Panc1 (cell line): ENCODE results near the gene LDHA. TPM values are rescaled to one million over a fixed set of nuclear protein-coding genes. Genes with fewer than 3 reads are reported as not detected.

Source experiments
- ATAC-seq: fragments of 200-7000 bp; cut with Tn5 transposase; 2 replicates; pipeline ENCODE4 v1.9.1; 2020; ENCODE audit warnings: mild to moderate bottlenecking, moderate library complexity
- BruUV-seq: library from RNA; stranded (reverse); fragments of 400-500 nt; replicated peaks from 2 replicates; lab custom pipeline; 2021; lab: Mats Ljungman, UMichigan
- CTCF ChIA-PET: fragments of 300-600 bp; sonication (Branson Sonifier 250); formaldehyde crosslinking; loops from one replicate; lab custom pipeline; 2022; ENCODE audit warnings: antibody characterized with exemption; lab: Charles Lee
- POLR2A ChIA-PET: fragments of 300-600 bp; sonication (Branson Sonifier 250); formaldehyde crosslinking; loops from one replicate; lab custom pipeline; 2022; ENCODE audit warnings: antibody characterized with exemption; lab: Charles Lee
- DNase-seq: peaks from one replicate; pipeline ENCODE4 v3.0.0-alpha.2; 2010; ENCODE audit warnings: low read depth, low spot score
- H3K27ac ChIP-seq: 2 replicates; pipeline ENCODE4 v1.5.1; 2011; ENCODE audit warnings: mild to moderate bottlenecking, low read length, inconsistent platforms
- H3K27me3 ChIP-seq: fragments of 200-500 bp; sonication (Bioruptor generic); 2 replicates; pipeline ENCODE4 v1.6.0; 2014; ENCODE audit warnings: low read length, inconsistent platforms; ENCODE audit not compliant: control insufficient read depth, insufficient read depth
- H3K36me3 ChIP-seq: fragments of 200-500 bp; sonication (Bioruptor generic); 2 replicates; pipeline ENCODE4 v1.5.1; 2014; ENCODE audit warnings: inconsistent platforms, mild to moderate bottlenecking, low read length, moderate library complexity; ENCODE audit not compliant: control insufficient read depth, insufficient read depth
- H3K4me1 ChIP-seq: 2 replicates; pipeline ENCODE4 v1.5.1; 2011; ENCODE audit warnings: inconsistent platforms, mild to moderate bottlenecking, low read length, moderate library complexity; ENCODE audit not compliant: control insufficient read depth, insufficient read depth
- H3K4me3 ChIP-seq, 2 experiments: 2 replicates each; pipeline ENCODE4 v1.5.1; 2011 to 2012; ENCODE audit warnings: low read depth in 2 of 2, low read length in 2 of 2, mild to moderate bottlenecking in 2 of 2, inconsistent platforms in 1 of 2, moderate library complexity in 1 of 2
- H3K9me3 ChIP-seq: fragments of 200-500 bp; sonication (Bioruptor generic); 2 replicates; pipeline ENCODE4 v1.5.1; 2014; ENCODE audit warnings: low read depth, mild to moderate bottlenecking, inconsistent platforms, low read length, moderate library complexity; ENCODE audit not compliant: control insufficient read depth, insufficient read depth
- POLR2AphosphoS5 ChIP-seq: IDR thresholded peaks from 2 replicates; pipeline ENCODE4 v1.6.1; 2012; ENCODE audit warnings: mild to moderate bottlenecking, low read depth, low read length, moderate library complexity
- SIN3A ChIP-seq: IDR thresholded peaks from 2 replicates; pipeline ENCODE4 v1.6.1; 2012; ENCODE audit warnings: low read depth, mild to moderate bottlenecking, low read length, moderate library complexity, borderline replicate concordance; ENCODE audit not compliant: insufficient read depth
- TCF7L2 ChIP-seq: IDR thresholded peaks from 2 replicates; pipeline ENCODE4 v1.6.1; 2011; ENCODE audit warnings: mild to moderate bottlenecking, low read depth, low read length, inconsistent platforms
- in situ Hi-C: cut with HindIII; loops from 2 replicates; pipeline ENCODE4 v1.10.0; 2016; ENCODE audit warnings: low sequenced_read_pairs, low pct_unique_long_range_greater_than_20kb
- intact Hi-C: fragments of 100-400 bp; cut with micrococcal nuclease; formaldehyde crosslinking; loops from one replicate; pipeline ENCODE4 v1.10.0; 2022; ENCODE audit not compliant: unreplicated experiment
- total RNA-seq: library from RNA; stranded (reverse); gene quantifications from one replicate; pipeline ENCODE4 v1.2.1, GENCODE V29; 2021; ENCODE audit not compliant: unreplicated experiment
- TF ChIP-seq, protein P1 (sequence below), 2 experiments: IDR thresholded peaks; 2 replicates each; pipeline ENCODE4 v1.6.1; 2011 to 2012; ENCODE audit warnings: low read depth in 2 of 2, control low read depth in 1 of 2, low read length in 1 of 2, mild to moderate bottlenecking in 1 of 2, moderate library complexity in 1 of 2; ENCODE audit not compliant: insufficient read depth in 1 of 2
- TF ChIP-seq, protein P2 (sequence below): fragments of 450-650 bp; IDR thresholded peaks from 2 replicates; pipeline ENCODE4 v1.5.1; 2017; ENCODE audit warnings: mild to moderate bottlenecking

LDHA gene
- total RNA-seq, 1 experiment from 2014 or later = 894 TPM

DNA sequence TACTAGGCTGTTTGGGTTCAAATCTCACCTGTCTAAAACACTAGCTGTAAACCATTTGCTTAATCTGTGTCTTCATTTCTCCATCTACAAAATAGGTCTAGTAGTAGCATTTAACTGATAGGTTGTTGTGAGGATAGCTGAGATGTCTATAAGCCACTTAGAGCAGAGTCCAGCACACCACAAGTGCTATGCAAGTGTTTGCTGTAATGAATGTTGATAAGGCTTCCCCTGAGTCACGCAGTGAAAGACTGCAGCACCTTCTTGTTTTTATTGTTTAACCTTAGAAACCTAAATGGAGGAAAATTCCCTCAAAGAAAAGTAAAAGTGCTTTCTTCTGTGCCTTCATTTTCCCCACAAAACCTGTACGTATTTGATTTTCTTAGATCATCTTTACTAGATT, 23.1 kb upstream of the LDHA start:
- CTCF ChIA-PET = no interaction called here
- Histone ChIP-seq H3K27me3 (no peaks in the 10 kb centered on the region), H3K9me3 (no peaks in the 10 kb centered on the region), H3K27ac (no peak overlapping the region), H3K4me1 (no peaks in the 10 kb centered on the region), H3K36me3 (peaks cover 5% of the 10 kb centered on the region; the same call in 1 of the 2 replicates), H3K4me3 (no peak overlapping the region)
- no peak for ATAC-seq
- no TSS peak for BruUV-seq
- intact Hi-C loops = no loop called here
- in situ Hi-C loops = no loop called here
- TF ChIP-seq, protein P1, sequence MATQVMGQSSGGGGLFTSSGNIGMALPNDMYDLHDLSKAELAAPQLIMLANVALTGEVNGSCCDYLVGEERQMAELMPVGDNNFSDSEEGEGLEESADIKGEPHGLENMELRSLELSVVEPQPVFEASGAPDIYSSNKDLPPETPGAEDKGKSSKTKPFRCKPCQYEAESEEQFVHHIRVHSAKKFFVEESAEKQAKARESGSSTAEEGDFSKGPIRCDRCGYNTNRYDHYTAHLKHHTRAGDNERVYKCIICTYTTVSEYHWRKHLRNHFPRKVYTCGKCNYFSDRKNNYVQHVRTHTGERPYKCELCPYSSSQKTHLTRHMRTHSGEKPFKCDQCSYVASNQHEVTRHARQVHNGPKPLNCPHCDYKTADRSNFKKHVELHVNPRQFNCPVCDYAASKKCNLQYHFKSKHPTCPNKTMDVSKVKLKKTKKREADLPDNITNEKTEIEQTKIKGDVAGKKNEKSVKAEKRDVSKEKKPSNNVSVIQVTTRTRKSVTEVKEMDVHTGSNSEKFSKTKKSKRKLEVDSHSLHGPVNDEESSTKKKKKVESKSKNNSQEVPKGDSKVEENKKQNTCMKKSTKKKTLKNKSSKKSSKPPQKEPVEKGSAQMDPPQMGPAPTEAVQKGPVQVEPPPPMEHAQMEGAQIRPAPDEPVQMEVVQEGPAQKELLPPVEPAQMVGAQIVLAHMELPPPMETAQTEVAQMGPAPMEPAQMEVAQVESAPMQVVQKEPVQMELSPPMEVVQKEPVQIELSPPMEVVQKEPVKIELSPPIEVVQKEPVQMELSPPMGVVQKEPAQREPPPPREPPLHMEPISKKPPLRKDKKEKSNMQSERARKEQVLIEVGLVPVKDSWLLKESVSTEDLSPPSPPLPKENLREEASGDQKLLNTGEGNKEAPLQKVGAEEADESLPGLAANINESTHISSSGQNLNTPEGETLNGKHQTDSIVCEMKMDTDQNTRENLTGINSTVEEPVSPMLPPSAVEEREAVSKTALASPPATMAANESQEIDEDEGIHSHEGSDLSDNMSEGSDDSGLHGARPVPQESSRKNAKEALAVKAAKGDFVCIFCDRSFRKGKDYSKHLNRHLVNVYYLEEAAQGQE (IDR thresholded peaks at IDR 0.05; ENCODE audit: insufficient read depth in 1 of 2, low read depth in 2 of 2, low read length in 1 of 2) = no peak
- TF ChIP-seq, protein P2, sequence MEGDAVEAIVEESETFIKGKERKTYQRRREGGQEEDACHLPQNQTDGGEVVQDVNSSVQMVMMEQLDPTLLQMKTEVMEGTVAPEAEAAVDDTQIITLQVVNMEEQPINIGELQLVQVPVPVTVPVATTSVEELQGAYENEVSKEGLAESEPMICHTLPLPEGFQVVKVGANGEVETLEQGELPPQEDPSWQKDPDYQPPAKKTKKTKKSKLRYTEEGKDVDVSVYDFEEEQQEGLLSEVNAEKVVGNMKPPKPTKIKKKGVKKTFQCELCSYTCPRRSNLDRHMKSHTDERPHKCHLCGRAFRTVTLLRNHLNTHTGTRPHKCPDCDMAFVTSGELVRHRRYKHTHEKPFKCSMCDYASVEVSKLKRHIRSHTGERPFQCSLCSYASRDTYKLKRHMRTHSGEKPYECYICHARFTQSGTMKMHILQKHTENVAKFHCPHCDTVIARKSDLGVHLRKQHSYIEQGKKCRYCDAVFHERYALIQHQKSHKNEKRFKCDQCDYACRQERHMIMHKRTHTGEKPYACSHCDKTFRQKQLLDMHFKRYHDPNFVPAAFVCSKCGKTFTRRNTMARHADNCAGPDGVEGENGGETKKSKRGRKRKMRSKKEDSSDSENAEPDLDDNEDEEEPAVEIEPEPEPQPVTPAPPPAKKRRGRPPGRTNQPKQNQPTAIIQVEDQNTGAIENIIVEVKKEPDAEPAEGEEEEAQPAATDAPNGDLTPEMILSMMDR = no peak
- no peak for TF ChIP-seq POLR2AphosphoS5
- no peak for TF ChIP-seq TCF7L2
- TF ChIP-seq SIN3A = no peak
- POLR2A ChIA-PET = no interaction called here
- DNase-seq = no peak

DNA sequence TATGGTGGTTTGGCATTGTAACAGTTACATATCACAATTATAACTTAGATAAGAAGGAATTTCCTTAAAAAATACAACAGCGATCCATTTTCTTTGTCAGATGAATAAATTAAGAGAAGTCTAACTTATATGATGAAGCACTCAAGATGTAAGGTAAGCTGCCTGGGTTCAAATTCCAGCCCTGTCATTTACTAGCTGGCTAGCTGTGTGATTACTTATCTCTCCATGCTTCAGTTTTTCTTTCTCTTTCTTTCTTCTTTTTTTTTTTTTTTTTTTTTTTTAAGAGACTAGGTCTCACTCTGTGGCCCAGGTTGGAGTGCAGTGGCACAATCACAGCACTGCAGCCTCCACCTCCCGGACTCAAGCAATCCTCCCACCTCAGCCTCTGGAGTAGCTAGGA, 22.2 kb upstream of the LDHA start:
- Histone ChIP-seq H3K9me3 (no peaks in the 10 kb centered on the region), H3K27me3 (no peaks in the 10 kb centered on the region), H3K4me3 (no peak overlapping the region), H3K4me1 (no peaks in the 10 kb centered on the region), H3K27ac (no peak overlapping the region), H3K36me3 (no peaks in the 10 kb centered on the region)
- ChIA-PET CTCF (no interaction called here), POLR2A (no interaction called here)
- in situ Hi-C loops (no loop called here), intact Hi-C loops (no loop called here)
- DNase-seq (no peak), ATAC-seq (no peak)
- TF ChIP-seq SIN3A = no peak
- TF ChIP-seq TCF7L2 = no peak
- no peak for TF ChIP-seq POLR2AphosphoS5
- TF ChIP-seq, protein P2 = no peak
- TF ChIP-seq, protein P1 (IDR thresholded peaks at IDR 0.05; ENCODE audit: insufficient read depth in 1 of 2, low read depth in 2 of 2, low read length in 1 of 2) = no peak
- BruUV-seq = no TSS peak
